ENCODE data around the gene KCNAB2.

Gene KCNAB2

GRCh38 chr1:6093071-6093470 is 47.4 kb downstream of the KCNAB2 start:
- no peak for TF ChIP-seq CTCF (IDR thresholded peaks at IDR 0.05; ENCODE audit: extremely low read depth, missing control alignments)
- DNase-seq (ENCODE audit: low spot score): no peak

- DNase-seq (ENCODE audit: low spot score): no peak
- no peak for TF ChIP-seq CTCF (IDR thresholded peaks at IDR 0.05; ENCODE audit: extremely low read depth, missing control alignments)
Measured at GRCh38 chr1:6093611-6094010, 47.9 kb downstream of the KCNAB2 start.

- TF ChIP-seq CTCF (IDR thresholded peaks at IDR 0.05; ENCODE audit: extremely low read depth, missing control alignments): no peak
Measured at GRCh38 chr1:6094246-6094645, 48.6 kb downstream of the KCNAB2 start.

GRCh38 chr1:6094801-6095505 is 49.3 kb downstream of the KCNAB2 start:
- DNase-seq (ENCODE audit: low spot score): no peak

More at GRCh38 chr1:6094246-6094645, 48.6 kb downstream of the KCNAB2 start:
- DNase-seq (ENCODE audit: low spot score): no peak

GRCh38 chr1:6095511-6096242 is 50.0 kb downstream of the KCNAB2 start:
- TF ChIP-seq CTCF (IDR thresholded peaks at IDR 0.05; ENCODE audit: extremely low read depth, missing control alignments): no peak

More at GRCh38 chr1:6094801-6095505, 49.3 kb downstream of the KCNAB2 start:
- TF ChIP-seq CTCF (IDR thresholded peaks at IDR 0.05; ENCODE audit: extremely low read depth, missing control alignments): no peak

GRCh38 chr1:6096243-6097116 is 50.8 kb downstream of the KCNAB2 start:
- no peak for DNase-seq (ENCODE audit: low spot score)
- TF ChIP-seq CTCF (IDR thresholded peaks at IDR 0.05; ENCODE audit: extremely low read depth, missing control alignments): no peak

More at GRCh38 chr1:6095511-6096242, 50.0 kb downstream of the KCNAB2 start:
- DNase-seq (ENCODE audit: low spot score): no peak
